GM10847 (cell line): Measurements from ENCODE around the gene APIP.

Experiments used
- POLR2A ChIP-seq: IDR thresholded peaks from 2 replicates; pipeline ENCODE4 v1.6.1; 2011; ENCODE audit not compliant: insufficient read length; ENCODE audit errors: extremely low read depth

Gene APIP

DNA sequence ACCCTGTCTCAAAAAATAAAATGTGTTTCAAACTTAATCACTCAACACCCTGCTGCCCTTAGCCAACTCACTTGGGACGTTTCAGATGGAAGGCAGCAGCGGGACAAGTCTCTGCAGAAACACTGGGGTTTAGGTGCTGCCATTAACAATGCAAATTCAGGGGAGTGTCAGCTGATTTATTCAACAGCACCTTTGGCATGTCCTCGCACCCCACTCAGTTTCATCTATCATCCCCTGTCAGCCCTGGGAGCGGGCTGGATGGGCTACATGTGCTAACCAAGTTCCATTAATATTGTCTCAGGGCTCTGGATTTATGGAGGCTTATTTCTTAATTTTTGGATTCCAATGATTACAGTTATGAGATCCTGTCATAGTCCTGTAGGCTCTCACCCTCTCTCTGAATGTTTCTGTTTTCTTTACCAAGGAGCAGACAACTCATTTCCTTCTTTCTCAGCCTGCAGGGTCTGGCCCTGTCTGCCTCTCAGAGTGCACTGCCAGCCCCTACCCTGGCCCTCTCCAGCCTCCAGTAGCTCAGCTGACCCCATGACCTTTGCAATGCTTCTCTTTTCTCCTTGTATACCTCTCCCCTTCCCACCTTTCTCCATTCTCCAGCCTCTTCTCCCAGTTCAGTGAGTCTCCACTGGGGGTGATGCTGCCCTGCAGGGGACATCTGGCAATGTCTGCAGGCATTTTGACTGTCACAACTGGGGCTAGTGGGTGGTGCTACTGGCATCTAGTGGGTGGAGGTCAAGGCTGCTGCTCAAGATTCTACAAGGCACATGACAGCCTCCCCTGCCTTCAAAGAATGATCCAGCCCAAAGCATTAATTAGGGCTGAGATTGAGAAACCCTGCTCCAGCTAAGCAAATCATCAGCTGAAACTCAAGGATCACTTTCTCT is 79.0 kb downstream of the APIP start:
- no peak for TF ChIP-seq POLR2A

DNA sequence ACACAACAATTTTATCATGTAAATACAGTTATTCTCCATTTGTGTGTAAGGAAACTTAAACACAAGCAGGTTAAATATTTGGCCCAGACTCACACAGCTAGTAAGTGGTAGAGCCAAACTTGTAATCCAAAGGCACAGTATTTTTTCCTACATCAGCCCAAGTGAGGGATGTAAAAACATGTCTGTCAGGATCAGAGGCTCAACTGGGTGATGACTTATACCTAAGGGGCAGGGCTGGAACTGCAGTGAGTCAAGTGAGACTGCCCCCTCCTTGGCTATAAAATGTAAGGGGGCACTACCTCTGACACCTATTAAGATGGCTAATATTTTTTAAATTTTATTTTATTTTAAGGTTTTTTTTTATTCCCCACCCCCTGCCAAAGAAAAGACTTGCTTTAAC is 82.6 kb downstream of the APIP start:
- TF ChIP-seq POLR2A, result no peak
